Measurements from ENCODE around the gene PDE11A.

Gene PDE11A

GRCh38 chr2:177592397-177592796 is 480.2 kb downstream of the PDE11A start:
- no peak for DNase-seq

GRCh38 chr2:177589186-177589585 is 483.4 kb downstream of the PDE11A start:
- DNase-seq: no peak

GRCh38 chr2:177588671-177589070 is 483.9 kb downstream of the PDE11A start:
- no peak for DNase-seq

GRCh38 chr2:177587371-177587770 is 485.2 kb downstream of the PDE11A start:
- DNase-seq: no peak

- DNase-seq: no peak
Observed at GRCh38 chr2:177586154-177586553, 486.4 kb downstream of the PDE11A start.

- DNase-seq: no peak
Observed at GRCh38 chr2:177585234-177585863, 487.2 kb downstream of the PDE11A start.

GRCh38 chr2:177584030-177584692 is 488.4 kb downstream of the PDE11A start:
- no peak for DNase-seq

GRCh38 chr2:177582000-177582399 is 490.6 kb downstream of the PDE11A start:
- DNase-seq: no peak

- DNase-seq: no peak
Observed at GRCh38 chr2:177579486-177580036, 493.0 kb downstream of the PDE11A start.

GRCh38 chr2:177578454-177578853 is 494.1 kb downstream of the PDE11A start:
- no peak for DNase-seq

- DNase-seq: no peak
Observed at GRCh38 chr2:177577075-177577474, 495.5 kb downstream of the PDE11A start.

GRCh38 chr2:177575358-177575757 is 497.2 kb downstream of the PDE11A start:
- DNase-seq: no peak

GRCh38 chr2:177574356-177574755 is 498.2 kb downstream of the PDE11A start:
- DNase-seq: no peak

All from activated naive CD4-positive, alpha-beta T cell (primary cell).